SK-N-SH (cell line): Measurements from ENCODE around the gene BMPR1B.

Experiments
- EP300 ChIP-seq, 2 experiments: IDR thresholded peaks; 2 replicates each; pipeline versions ENCODE4 v1.4.0 to v1.6.1; 2012; ENCODE audit warnings: borderline replicate concordance in 1 of 2, low read depth in 1 of 2, low read length in 1 of 2
- FOSL2 ChIP-seq: IDR thresholded peaks from 2 replicates; pipeline ENCODE4 v1.4.0; 2012; ENCODE audit warnings: low read depth, mild to moderate bottlenecking, moderate library complexity, borderline replicate concordance
- FOXM1 ChIP-seq: IDR thresholded peaks from 2 replicates; pipeline ENCODE4 v1.4.0; 2012; ENCODE audit warnings: low read depth, mild to moderate bottlenecking
- JUND ChIP-seq: IDR thresholded peaks from 2 replicates; pipeline ENCODE4 v1.4.0; 2012
- MEF2A ChIP-seq: IDR thresholded peaks from 2 replicates; pipeline ENCODE4 v1.4.0; 2012; ENCODE audit warnings: low read depth, borderline replicate concordance
- POLR2AphosphoS5 ChIP-seq: IDR thresholded peaks from 2 replicates; pipeline ENCODE4 v1.6.1; 2012; ENCODE audit warnings: low read depth, low read length
- RCOR1 ChIP-seq: fragments of 150-350 bp; IDR thresholded peaks from 2 replicates; pipeline ENCODE4 v1.6.1; 2017; ENCODE audit warnings: antibody characterized with exemption, low read length
- YY1 ChIP-seq: IDR thresholded peaks from 2 replicates; pipeline ENCODE4 v1.4.0; 2012; ENCODE audit warnings: low read depth, mild to moderate bottlenecking
- TF ChIP-seq, protein P1 (sequence below): fragments of 200-600 bp; sonication (generic); IDR thresholded peaks from 2 replicates; pipeline ENCODE4 v1.6.1; 2017; ENCODE audit warnings: antibody characterized with exemption, mild to moderate bottlenecking, moderate library complexity
- TF ChIP-seq, protein P2 (sequence below): IDR thresholded peaks from 2 replicates; pipeline ENCODE4 v1.6.1; 2012; ENCODE audit warnings: mild to moderate bottlenecking, low read depth, low read length, moderate library complexity
- TF ChIP-seq, protein P3 (sequence below): IDR thresholded peaks from 2 replicates; pipeline ENCODE4 v1.4.0; 2012; ENCODE audit warnings: low read depth, borderline replicate concordance
- TF ChIP-seq, protein P4 (sequence below): fragments of 150-350 bp; IDR thresholded peaks from 2 replicates; pipeline ENCODE4 v1.6.1; 2017; ENCODE audit warnings: antibody characterized with exemption, low read length, low read depth, borderline replicate concordance
- TF ChIP-seq, protein P5 (sequence below): fragments of 150-350 bp; IDR thresholded peaks from 2 replicates; pipeline ENCODE4 v1.6.1; 2016; ENCODE audit warnings: mild to moderate bottlenecking, low read depth, low read length
- TF ChIP-seq, protein P6 (sequence below): IDR thresholded peaks from 2 replicates; pipeline ENCODE4; 2012

DNA sequence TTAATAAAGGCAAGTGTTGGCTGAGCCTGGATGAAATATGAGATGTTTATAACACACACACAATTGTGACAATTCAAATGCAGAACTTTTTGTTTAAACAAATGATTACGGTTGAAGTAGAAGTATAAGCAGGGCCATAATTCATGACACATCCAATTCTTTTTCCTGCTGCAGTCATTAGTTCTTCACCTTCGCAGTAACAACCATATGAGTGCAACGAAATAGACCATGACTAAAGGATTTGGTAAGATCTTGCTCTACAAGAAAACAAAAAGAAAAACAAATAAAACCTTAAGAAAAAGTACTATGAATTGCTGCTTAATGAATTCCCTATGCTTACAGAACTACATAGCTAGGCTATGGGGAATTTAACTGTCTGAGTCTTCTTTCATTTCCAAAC lies 13.9 kb upstream of the BMPR1B start:
- TF ChIP-seq RCOR1 (no peak), FOSL2 (no peak), MEF2A (no peak), POLR2AphosphoS5 (no peak), YY1 (no peak), FOXM1 (no peak), EP300 (IDR thresholded peaks at IDR 0.05; ENCODE audit: borderline replicate concordance in 1 of 2, low read depth in 1 of 2, low read length in 1 of 2) (no peak), JUND (no peak)
- TF ChIP-seq, protein P1, sequence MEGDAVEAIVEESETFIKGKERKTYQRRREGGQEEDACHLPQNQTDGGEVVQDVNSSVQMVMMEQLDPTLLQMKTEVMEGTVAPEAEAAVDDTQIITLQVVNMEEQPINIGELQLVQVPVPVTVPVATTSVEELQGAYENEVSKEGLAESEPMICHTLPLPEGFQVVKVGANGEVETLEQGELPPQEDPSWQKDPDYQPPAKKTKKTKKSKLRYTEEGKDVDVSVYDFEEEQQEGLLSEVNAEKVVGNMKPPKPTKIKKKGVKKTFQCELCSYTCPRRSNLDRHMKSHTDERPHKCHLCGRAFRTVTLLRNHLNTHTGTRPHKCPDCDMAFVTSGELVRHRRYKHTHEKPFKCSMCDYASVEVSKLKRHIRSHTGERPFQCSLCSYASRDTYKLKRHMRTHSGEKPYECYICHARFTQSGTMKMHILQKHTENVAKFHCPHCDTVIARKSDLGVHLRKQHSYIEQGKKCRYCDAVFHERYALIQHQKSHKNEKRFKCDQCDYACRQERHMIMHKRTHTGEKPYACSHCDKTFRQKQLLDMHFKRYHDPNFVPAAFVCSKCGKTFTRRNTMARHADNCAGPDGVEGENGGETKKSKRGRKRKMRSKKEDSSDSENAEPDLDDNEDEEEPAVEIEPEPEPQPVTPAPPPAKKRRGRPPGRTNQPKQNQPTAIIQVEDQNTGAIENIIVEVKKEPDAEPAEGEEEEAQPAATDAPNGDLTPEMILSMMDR: no peak
- TF ChIP-seq, protein P2, sequence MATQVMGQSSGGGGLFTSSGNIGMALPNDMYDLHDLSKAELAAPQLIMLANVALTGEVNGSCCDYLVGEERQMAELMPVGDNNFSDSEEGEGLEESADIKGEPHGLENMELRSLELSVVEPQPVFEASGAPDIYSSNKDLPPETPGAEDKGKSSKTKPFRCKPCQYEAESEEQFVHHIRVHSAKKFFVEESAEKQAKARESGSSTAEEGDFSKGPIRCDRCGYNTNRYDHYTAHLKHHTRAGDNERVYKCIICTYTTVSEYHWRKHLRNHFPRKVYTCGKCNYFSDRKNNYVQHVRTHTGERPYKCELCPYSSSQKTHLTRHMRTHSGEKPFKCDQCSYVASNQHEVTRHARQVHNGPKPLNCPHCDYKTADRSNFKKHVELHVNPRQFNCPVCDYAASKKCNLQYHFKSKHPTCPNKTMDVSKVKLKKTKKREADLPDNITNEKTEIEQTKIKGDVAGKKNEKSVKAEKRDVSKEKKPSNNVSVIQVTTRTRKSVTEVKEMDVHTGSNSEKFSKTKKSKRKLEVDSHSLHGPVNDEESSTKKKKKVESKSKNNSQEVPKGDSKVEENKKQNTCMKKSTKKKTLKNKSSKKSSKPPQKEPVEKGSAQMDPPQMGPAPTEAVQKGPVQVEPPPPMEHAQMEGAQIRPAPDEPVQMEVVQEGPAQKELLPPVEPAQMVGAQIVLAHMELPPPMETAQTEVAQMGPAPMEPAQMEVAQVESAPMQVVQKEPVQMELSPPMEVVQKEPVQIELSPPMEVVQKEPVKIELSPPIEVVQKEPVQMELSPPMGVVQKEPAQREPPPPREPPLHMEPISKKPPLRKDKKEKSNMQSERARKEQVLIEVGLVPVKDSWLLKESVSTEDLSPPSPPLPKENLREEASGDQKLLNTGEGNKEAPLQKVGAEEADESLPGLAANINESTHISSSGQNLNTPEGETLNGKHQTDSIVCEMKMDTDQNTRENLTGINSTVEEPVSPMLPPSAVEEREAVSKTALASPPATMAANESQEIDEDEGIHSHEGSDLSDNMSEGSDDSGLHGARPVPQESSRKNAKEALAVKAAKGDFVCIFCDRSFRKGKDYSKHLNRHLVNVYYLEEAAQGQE: no peak
- TF ChIP-seq, protein P3, sequence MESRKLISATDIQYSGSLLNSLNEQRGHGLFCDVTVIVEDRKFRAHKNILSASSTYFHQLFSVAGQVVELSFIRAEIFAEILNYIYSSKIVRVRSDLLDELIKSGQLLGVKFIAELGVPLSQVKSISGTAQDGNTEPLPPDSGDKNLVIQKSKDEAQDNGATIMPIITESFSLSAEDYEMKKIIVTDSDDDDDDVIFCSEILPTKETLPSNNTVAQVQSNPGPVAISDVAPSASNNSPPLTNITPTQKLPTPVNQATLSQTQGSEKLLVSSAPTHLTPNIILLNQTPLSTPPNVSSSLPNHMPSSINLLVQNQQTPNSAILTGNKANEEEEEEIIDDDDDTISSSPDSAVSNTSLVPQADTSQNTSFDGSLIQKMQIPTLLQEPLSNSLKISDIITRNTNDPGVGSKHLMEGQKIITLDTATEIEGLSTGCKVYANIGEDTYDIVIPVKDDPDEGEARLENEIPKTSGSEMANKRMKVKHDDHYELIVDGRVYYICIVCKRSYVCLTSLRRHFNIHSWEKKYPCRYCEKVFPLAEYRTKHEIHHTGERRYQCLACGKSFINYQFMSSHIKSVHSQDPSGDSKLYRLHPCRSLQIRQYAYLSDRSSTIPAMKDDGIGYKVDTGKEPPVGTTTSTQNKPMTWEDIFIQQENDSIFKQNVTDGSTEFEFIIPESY: no peak
- TF ChIP-seq, protein P4, sequence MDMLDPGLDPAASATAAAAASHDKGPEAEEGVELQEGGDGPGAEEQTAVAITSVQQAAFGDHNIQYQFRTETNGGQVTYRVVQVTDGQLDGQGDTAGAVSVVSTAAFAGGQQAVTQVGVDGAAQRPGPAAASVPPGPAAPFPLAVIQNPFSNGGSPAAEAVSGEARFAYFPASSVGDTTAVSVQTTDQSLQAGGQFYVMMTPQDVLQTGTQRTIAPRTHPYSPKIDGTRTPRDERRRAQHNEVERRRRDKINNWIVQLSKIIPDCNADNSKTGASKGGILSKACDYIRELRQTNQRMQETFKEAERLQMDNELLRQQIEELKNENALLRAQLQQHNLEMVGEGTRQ: no peak
- TF ChIP-seq, protein P5, sequence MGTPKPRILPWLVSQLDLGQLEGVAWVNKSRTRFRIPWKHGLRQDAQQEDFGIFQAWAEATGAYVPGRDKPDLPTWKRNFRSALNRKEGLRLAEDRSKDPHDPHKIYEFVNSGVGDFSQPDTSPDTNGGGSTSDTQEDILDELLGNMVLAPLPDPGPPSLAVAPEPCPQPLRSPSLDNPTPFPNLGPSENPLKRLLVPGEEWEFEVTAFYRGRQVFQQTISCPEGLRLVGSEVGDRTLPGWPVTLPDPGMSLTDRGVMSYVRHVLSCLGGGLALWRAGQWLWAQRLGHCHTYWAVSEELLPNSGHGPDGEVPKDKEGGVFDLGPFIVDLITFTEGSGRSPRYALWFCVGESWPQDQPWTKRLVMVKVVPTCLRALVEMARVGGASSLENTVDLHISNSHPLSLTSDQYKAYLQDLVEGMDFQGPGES: no peak
- TF ChIP-seq, protein P6, sequence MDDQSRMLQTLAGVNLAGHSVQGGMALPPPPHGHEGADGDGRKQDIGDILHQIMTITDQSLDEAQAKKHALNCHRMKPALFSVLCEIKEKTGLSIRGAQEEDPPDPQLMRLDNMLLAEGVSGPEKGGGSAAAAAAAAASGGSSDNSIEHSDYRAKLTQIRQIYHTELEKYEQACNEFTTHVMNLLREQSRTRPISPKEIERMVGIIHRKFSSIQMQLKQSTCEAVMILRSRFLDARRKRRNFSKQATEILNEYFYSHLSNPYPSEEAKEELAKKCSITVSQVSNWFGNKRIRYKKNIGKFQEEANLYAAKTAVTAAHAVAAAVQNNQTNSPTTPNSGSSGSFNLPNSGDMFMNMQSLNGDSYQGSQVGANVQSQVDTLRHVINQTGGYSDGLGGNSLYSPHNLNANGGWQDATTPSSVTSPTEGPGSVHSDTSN: no peak
